MM.1S (cell line): ENCODE results near the gene CPEB4.

Experiments
- DNase-seq: peaks from one replicate; pipeline ENCODE4 v3.0.0-alpha.2; 2015
- H2AFZ ChIP-seq: fragments of 300-600 bp; sonication (generic); 2 replicates; pipeline ENCODE4 v1.6.0; 2016; ENCODE audit warnings: antibody characterized with exemption, low read length
- H3F3A ChIP-seq: fragments of 300-600 bp; sonication (generic); 2 replicates; pipeline ENCODE4 v1.6.1; 2016; ENCODE audit warnings: mild to moderate bottlenecking, antibody characterized with exemption, low read length, moderate library complexity, mixed read lengths; ENCODE audit not compliant: insufficient read depth
- H3K27ac ChIP-seq: fragments of 300-600 bp; sonication (generic); 2 replicates; pipeline ENCODE4 v1.5.1; 2016; ENCODE audit warnings: mild to moderate bottlenecking, low read length
- H3K27me3 ChIP-seq: fragments of 300-600 bp; sonication (generic); replicated peaks from 2 replicates; pipeline ENCODE4 v1.6.0; 2016; ENCODE audit warnings: low read length; ENCODE audit not compliant: insufficient read depth
- H3K36me3 ChIP-seq: fragments of 300-600 bp; sonication (generic); replicated peaks from 2 replicates; pipeline ENCODE4 v1.6.1; 2016; ENCODE audit warnings: mild to moderate bottlenecking, low read length, mixed read lengths; ENCODE audit not compliant: insufficient read depth
- H3K4me1 ChIP-seq: fragments of 300-600 bp; sonication (generic); 2 replicates; pipeline ENCODE4 v1.6.1; 2016; ENCODE audit warnings: low read length, mixed read lengths
- H3K4me2 ChIP-seq: fragments of 300-600 bp; sonication (generic); 2 replicates; pipeline ENCODE4 v1.6.0; 2016; ENCODE audit warnings: low read depth, low read length
- H3K4me3 ChIP-seq: fragments of 300-600 bp; sonication (generic); 2 replicates; pipeline ENCODE4 v1.5.1; 2016; ENCODE audit warnings: low read length, mixed read lengths
- H3K79me2 ChIP-seq: fragments of 300-600 bp; sonication (generic); 2 replicates; pipeline ENCODE4 v1.6.1; 2016; ENCODE audit warnings: mixed run types, low read length, mixed read lengths
- H3K9ac ChIP-seq: fragments of 300-600 bp; sonication (generic); 2 replicates; pipeline ENCODE4 v1.6.1; 2016; ENCODE audit warnings: low read length, mixed read lengths
- H3K9me2 ChIP-seq: fragments of 300-600 bp; sonication (generic); replicated peaks from 2 replicates; pipeline ENCODE4 v1.6.1; 2016; ENCODE audit warnings: mild to moderate bottlenecking, low read length, mixed read lengths; ENCODE audit not compliant: insufficient read depth
- H3K9me3 ChIP-seq: fragments of 300-600 bp; sonication (generic); replicated peaks from 2 replicates; pipeline ENCODE4 v1.6.1; 2016; ENCODE audit warnings: mild to moderate bottlenecking, low read length, mixed read lengths; ENCODE audit not compliant: insufficient read depth
- H4K20me1 ChIP-seq: fragments of 300-600 bp; sonication (generic); 2 replicates; pipeline ENCODE4 v1.6.1; 2016; ENCODE audit warnings: mild to moderate bottlenecking, low read length, moderate library complexity, mixed read lengths; ENCODE audit not compliant: insufficient read depth
- CTCF ChIP-seq: fragments of 300-600 bp; sonication (generic); IDR thresholded peaks from 2 replicates; pipeline ENCODE4 v1.5.1; 2016; ENCODE audit warnings: antibody characterized with exemption, low read length, mixed read lengths
- EZH2 ChIP-seq: fragments of 300-600 bp; sonication (generic); optimal IDR thresholded peaks from 2 replicates; pipeline ENCODE3; 2017; ENCODE audit warnings: low read depth, mild to moderate bottlenecking, antibody characterized with exemption, low read length, mixed read lengths
- EZH2phosphoT487 ChIP-seq: fragments of 300-600 bp; sonication (generic); IDR thresholded peaks from 2 replicates; pipeline ENCODE4 v1.6.1; 2018; ENCODE audit warnings: antibody characterized with exemption, low read length

CPEB4 gene

GRCh38 chr5:173857234-173857633 is 30.9 kb upstream of the CPEB4 start:
- Histone ChIP-seq H3K36me3 (no peaks in the 10 kb centered on the region), H3K27me3 (no peaks in the 10 kb centered on the region), H3K27ac (no peak overlapping the region), H2AFZ (no peak overlapping the region), H3K9me2 (no peaks in the 10 kb centered on the region), H3K4me3 (no peak overlapping the region), H4K20me1 (no peaks in the 10 kb centered on the region), H3K4me2 (no peak overlapping the region), H3F3A (no peaks in the 10 kb centered on the region), H3K9me3 (no peaks in the 10 kb centered on the region), H3K4me1 (no peaks in the 10 kb centered on the region), H3K79me2 (no peaks in the 10 kb centered on the region), H3K9ac (no peak overlapping the region)
- TF ChIP-seq EZH2phosphoT487 (no peak), EZH2 (no peak), CTCF (no peak)
- DNase-seq, result no peak

DNA sequence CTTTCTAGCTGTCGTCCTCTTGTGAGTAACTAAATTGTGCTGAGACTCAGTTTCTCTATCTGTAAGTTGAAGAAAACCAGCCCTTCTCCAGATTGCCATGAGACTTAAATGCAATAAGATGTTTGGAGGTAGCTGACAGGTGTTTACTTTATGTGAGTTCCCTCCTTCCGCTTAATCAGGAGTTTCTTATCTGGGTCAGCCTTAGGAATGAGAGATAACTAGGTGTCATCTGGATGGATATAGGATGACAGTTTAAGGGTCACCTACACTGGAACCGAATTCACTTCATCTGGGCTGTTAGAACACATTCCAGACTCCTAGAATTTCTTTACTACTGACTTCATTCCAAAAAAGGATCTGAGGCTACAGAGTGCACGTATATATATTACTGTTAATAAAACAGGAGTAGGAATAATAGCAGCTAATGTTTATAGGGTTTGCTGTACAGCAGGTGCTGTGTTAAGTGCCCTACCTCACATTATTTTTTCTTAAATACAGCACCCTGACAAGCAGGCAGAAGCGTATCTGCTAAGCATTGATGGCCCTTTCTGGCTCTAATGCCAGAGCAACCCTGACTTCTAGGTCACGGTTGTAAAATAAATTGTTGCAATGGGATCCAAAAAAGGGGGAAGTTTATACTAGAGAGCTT is 30.0 kb upstream of the CPEB4 start:
- Histone ChIP-seq H3K4me3 (no peak overlapping the region), H3K9me3 (no peaks in the 10 kb centered on the region), H3K4me2 (no peak overlapping the region), H3K4me1 (no peaks in the 10 kb centered on the region), H3K9me2 (no peaks in the 10 kb centered on the region), H4K20me1 (no peaks in the 10 kb centered on the region), H3K27me3 (no peaks in the 10 kb centered on the region), H2AFZ (no peak overlapping the region), H3K36me3 (no peaks in the 10 kb centered on the region), H3K79me2 (no peaks in the 10 kb centered on the region), H3K9ac (no peak overlapping the region), H3K27ac (no peak overlapping the region), H3F3A (no peaks in the 10 kb centered on the region)
- no peak for TF ChIP-seq EZH2
- no peak for TF ChIP-seq CTCF
- TF ChIP-seq EZH2phosphoT487, result no peak
- no peak for DNase-seq

DNA sequence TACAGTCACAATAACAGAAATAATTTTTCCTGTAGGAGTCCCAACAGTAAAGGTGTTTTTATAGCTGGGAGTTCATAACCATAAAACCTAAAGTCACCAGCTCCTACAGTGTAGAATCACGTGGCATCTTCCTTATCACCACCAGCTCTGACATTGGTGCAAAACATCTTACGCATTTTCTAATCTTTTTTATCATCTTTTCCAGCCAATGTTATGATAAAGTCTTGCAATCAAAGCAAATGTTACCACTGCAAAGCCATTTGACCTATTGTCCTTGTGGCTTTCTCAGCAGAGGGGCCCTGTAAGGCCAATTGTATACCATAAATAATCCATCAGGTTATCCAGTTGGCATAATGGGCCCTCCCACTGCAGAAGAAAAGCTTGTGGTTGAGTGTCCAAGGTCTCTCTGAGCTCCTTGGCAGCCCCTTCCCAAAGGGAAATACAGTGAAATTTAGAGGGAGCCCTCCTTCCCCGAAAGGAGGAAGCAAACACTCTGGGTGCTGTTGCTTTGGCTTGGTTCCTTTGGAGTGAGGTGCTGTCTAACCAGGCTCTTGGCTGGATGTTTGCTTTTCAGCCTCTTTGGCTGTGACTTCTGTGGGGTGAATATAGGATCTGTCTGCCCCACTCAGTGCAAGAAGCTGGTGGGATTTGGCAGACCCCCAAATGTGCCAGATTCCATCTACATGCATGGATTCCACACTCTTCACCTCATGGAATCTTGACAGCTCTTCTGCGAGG is 29.3 kb upstream of the CPEB4 start:
- no peak overlapping the region for H3K9ac ChIP-seq
- H3K4me3 ChIP-seq, result no peak overlapping the region
- H3K27ac ChIP-seq, result no peak overlapping the region

More for the DNA sequence above, 29.3 kb upstream of the CPEB4 start:
- no peaks in the 10 kb centered on the region for H3K9me3 ChIP-seq
- no peaks in the 10 kb centered on the region for H3K36me3 ChIP-seq
- no peak overlapping the region for H3K4me2 ChIP-seq
- no peaks in the 10 kb centered on the region for H4K20me1 ChIP-seq
- H3K79me2 ChIP-seq, result no peaks in the 10 kb centered on the region
- no peaks in the 10 kb centered on the region for H3F3A ChIP-seq
- H2AFZ ChIP-seq, result no peak overlapping the region
- DNase-seq, result no peak
- no peak for TF ChIP-seq CTCF
- TF ChIP-seq EZH2phosphoT487, result no peak
- no peak for TF ChIP-seq EZH2
- H3K27me3 ChIP-seq, result no peaks in the 10 kb centered on the region
- H3K4me1 ChIP-seq, result no peaks in the 10 kb centered on the region
- no peaks in the 10 kb centered on the region for H3K9me2 ChIP-seq
